Liver (tissue), 3 donors: ENCODE measurements around the gene NR1I3.
A peak's percentile ranks its signal among the peaks of the same experiment; 100 is the strongest.

Experiments used
- EGR1 ChIP-seq, 2 donors: IDR thresholded peaks; 2 replicates each; pipeline ENCODE4 v1.6.1; 2016 to 2018; ENCODE audit warnings: antibody characterized with exemption in 2 of 2, low read depth in 2 of 2
- FOXA1 ChIP-seq: IDR thresholded peaks from 2 replicates; pipeline ENCODE4 v1.6.1; 2016; ENCODE audit warnings: antibody characterized with exemption
- GABPA ChIP-seq, 2 donors: IDR thresholded peaks in 1 of 2; conservative IDR thresholded peaks in 1 of 2; 2 replicates each; pipeline ENCODE4 v1.6.1; 2016; ENCODE audit warnings: antibody characterized with exemption in 2 of 2, mild to moderate bottlenecking in 1 of 2, moderate library complexity in 1 of 2
- JUND ChIP-seq, 2 donors: IDR thresholded peaks; 2 replicates each; pipeline ENCODE4 v1.6.1; 2016; ENCODE audit warnings: antibody characterized with exemption in 2 of 2
- REST ChIP-seq: IDR thresholded peaks from 2 replicates; pipeline ENCODE4 v1.6.1; 2016; ENCODE audit warnings: antibody characterized with exemption, mild to moderate bottlenecking
- SP1 ChIP-seq: IDR thresholded peaks from 2 replicates; pipeline ENCODE4 v1.6.1; 2018; ENCODE audit warnings: antibody characterized with exemption, mild to moderate bottlenecking
- TAF1 ChIP-seq: conservative IDR thresholded peaks from 2 replicates; pipeline ENCODE4 v1.6.1; 2016; ENCODE audit warnings: antibody characterized with exemption, mild to moderate bottlenecking
- ZBTB33 ChIP-seq: IDR thresholded peaks from 2 replicates; pipeline ENCODE4 v1.6.1; 2016; ENCODE audit warnings: antibody characterized with exemption
- TF ChIP-seq, protein P1 (sequence below): fragments of 150-350 bp; IDR thresholded peaks from 2 replicates; pipeline ENCODE4 v1.5.1; 2017; ENCODE audit warnings: improper control_type of control experiment, low read depth, low read length; ENCODE audit not compliant: missing input control
- TF ChIP-seq, protein P2 (sequence below): IDR thresholded peaks from 2 replicates; pipeline ENCODE4 v1.6.1; 2016; ENCODE audit warnings: antibody characterized with exemption
- donor health status: healthy.
- donor health status: healthy.

- TF ChIP-seq ZBTB33: peak; percentile 52
- TF ChIP-seq, protein P1, sequence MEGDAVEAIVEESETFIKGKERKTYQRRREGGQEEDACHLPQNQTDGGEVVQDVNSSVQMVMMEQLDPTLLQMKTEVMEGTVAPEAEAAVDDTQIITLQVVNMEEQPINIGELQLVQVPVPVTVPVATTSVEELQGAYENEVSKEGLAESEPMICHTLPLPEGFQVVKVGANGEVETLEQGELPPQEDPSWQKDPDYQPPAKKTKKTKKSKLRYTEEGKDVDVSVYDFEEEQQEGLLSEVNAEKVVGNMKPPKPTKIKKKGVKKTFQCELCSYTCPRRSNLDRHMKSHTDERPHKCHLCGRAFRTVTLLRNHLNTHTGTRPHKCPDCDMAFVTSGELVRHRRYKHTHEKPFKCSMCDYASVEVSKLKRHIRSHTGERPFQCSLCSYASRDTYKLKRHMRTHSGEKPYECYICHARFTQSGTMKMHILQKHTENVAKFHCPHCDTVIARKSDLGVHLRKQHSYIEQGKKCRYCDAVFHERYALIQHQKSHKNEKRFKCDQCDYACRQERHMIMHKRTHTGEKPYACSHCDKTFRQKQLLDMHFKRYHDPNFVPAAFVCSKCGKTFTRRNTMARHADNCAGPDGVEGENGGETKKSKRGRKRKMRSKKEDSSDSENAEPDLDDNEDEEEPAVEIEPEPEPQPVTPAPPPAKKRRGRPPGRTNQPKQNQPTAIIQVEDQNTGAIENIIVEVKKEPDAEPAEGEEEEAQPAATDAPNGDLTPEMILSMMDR: peak; percentile 37
- peak in 1 of 2 donors; percentile 67 for TF ChIP-seq JUND (IDR thresholded peaks at IDR 0.05)
- peak; percentile 58 for TF ChIP-seq TAF1
- peak; percentile 85 for TF ChIP-seq SP1
- no peak for TF ChIP-seq EGR1 (IDR thresholded peaks at IDR 0.05; ENCODE audit: low read depth in 2 of 2)
- TF ChIP-seq, protein P2, sequence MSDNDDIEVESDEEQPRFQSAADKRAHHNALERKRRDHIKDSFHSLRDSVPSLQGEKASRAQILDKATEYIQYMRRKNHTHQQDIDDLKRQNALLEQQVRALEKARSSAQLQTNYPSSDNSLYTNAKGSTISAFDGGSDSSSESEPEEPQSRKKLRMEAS: no peak
- TF ChIP-seq FOXA1: peak; percentile 61
- peak in 1 of 2 donors; percentile 26 for TF ChIP-seq GABPA (IDR thresholded peaks at IDR 0.05 in 1 of 2, conservative IDR thresholded peaks at IDR 0.05 in 1 of 2)
- TF ChIP-seq REST: peak; percentile 89
Measured at GRCh38 chr1:161225534-161226319, 12.3 kb downstream of the NR1I3 start, which contains the start of gene TOMM40L.
